Stimulated activated CD4-positive, alpha-beta T cell treated with anti-CD3 and anti-CD28 coated beads, TNF-alpha, amount 100 ng/mL, for 4 hours (primary cell): ENCODE data around the gene KRT39.

Experiments used
- DNase-seq, 3 experiments: peaks; one replicate each; pipeline ENCODE4 v3.0.0-alpha.2; 2020; ENCODE audit warnings: low read depth in 3 of 3

The KRT39 gene

GRCh38 chr17:40980596-40980995, 13.8 kb upstream of the KRT39 start:
- no peak for DNase-seq

DNA sequence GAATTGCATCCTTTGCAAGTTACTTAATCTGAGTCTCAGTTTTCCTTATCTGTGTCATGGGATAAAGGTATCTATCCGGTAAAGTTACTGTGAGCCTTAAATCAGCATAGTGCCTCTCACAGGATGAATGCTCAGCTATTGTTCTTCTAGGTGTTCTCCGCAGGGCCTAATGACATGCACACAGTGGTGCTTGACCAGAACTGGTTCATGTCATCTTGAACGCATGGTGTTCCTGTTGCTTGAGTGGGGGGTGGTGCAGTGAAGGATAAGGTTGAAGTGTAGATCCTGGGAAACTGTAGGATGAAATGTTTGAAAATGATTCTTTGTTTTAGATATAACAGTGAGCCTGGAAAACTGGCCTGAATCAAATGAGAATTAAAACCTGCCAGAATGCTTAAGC, 13.4 kb upstream of the KRT39 start:
- DNase-seq: no peak

- no peak for DNase-seq
These were observed 11.9 kb upstream of the KRT39 start for GRCh38 chr17:40978575-40979151.

DNA sequence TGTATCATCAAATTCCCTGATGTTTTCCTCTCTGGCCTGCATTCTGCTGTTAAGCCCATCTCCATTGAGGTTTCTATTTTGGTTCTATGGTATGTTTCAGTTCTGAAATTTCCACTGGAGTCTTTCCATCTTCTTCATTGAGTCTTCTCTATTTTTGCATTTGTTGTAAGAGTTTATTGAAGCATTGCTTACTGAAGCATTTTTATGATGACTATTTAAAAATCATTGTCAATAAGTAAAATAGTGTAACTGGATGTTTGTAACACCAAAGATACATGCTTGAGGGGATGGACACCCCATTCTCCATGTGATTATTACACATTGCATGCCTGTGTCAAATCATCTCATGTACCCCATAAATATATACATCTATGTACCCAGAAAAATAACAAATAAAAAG, 8.8 kb upstream of the KRT39 start:
- no peak for DNase-seq

DNA sequence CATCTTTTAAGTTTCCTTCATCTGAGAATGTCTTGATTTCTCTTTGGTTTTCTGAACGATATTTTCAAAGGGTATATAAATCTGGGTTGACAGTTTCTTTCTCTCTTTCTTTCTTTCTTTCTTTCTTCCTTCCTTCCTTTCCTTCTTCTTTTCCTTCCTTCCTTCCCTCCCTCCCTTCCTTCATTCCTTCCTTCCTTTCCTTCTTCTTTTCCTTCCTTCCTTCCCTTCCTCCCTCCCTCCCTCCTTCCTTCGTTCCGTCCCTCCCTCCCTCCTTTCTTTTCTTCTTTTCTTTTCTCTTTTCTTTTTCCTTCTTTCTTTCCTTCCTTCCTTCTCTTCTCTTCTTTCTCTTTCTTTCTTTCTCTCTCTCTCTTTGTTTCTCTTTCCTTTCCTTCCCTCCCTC, 7.6 kb upstream of the KRT39 start:
- DNase-seq: no peak

- DNase-seq: no peak
These were observed 834 bp upstream of the KRT39 start for GRCh38 chr17:40967582-40967981.

- no peak for DNase-seq
These were observed 2.9 kb downstream of the KRT39 start for GRCh38 chr17:40963838-40964237.

GRCh38 chr17:40962059-40962561, 4.6 kb downstream of the KRT39 start:
- no peak for DNase-seq

GRCh38 chr17:40961591-40961990, 5.2 kb downstream of the KRT39 start:
- no peak for DNase-seq

- DNase-seq: no peak
These were observed 6.6 kb downstream of the KRT39 start for GRCh38 chr17:40960144-40960543.

GRCh38 chr17:40958086-40958953, 8.4 kb downstream of the KRT39 start:
- DNase-seq: no peak

DNA sequence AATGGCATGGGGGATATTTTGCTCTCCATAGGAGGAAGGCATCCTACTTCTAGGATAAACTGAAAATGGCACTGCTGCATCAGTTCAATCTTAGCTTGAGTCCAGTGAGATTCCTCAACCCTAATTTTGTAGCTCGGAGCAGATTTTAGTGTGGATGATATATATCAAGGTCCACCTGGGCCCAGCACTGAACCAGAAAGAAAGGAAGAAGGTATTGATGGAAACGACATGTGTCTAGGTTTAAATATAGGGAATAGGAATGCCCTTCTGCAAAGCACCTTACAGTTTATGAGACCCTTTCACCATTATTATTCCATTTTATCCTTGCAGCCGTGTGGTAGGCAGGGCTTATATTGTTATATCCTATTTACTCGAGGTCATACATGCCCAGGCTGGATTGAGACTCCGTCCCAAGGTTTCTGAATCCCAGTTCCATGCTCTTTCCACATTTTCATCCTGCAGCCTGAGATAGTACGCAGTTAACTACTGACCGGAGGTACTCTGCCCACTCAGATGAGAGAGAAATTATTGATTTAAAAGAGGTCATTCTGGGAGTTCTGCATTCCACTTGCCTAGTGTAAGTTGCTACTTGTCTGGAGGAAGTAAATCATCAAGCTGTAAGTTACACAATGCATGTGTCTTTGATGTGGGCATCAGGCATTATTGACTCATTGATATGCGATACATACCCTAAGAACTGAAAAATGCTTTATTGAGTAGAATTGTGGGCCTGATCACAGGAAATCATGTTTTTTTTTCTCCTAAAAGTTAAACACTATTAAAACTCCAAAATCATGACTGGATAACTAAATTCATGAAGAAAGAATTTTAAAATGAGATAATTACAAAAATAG, 10.1 kb downstream of the KRT39 start:
- DNase-seq: no peak

- no peak for DNase-seq
These were observed 12.9 kb downstream of the KRT39 start for GRCh38 chr17:40953881-40954280.

DNA sequence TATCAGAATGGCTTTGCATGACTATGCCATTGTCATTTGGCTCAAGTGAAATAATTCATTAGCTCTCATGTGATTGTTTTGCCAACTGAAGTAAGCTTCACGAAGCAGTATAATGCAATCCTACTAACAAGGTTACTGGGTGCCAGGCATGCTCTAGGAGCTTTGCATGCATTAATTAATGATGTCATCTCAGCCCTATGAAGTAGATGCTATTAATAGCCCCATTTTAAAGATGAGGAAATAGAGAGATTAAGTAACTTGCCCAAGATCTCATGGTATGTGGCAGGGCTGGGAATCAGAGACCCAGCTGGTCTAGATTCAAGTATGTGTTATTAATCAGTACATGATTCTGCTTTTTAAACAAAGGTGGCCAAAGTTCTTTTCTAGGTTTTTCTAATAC, 14.1 kb downstream of the KRT39 start:
- DNase-seq: no peak

DNA sequence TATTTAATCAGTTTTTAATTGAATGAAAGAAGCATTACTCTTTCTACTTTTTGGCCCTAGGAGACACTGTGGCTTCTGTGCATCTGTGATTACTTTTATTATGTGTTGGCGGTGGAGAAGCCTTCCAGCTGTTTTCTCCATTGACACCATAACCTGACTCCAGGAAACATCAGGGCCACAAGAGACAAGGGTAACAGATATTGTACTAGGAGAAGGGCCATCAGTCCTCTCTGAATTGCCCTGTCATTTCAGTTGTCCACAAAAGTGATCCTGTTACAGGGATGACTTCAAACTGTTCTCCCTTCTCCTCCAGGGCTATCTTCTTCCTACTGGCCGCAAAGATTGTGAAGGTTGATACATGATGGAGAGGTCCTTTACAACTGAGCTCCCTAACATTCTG, 14.6 kb downstream of the KRT39 start:
- no peak for DNase-seq

GRCh38 chr17:40951011-40951622, 15.6 kb downstream of the KRT39 start:
- no peak for DNase-seq

- no peak for DNase-seq
These were observed 16.6 kb downstream of the KRT39 start for GRCh38 chr17:40950176-40950575.

GRCh38 chr17:40949418-40949817, 17.3 kb downstream of the KRT39 start:
- DNase-seq: no peak

DNA sequence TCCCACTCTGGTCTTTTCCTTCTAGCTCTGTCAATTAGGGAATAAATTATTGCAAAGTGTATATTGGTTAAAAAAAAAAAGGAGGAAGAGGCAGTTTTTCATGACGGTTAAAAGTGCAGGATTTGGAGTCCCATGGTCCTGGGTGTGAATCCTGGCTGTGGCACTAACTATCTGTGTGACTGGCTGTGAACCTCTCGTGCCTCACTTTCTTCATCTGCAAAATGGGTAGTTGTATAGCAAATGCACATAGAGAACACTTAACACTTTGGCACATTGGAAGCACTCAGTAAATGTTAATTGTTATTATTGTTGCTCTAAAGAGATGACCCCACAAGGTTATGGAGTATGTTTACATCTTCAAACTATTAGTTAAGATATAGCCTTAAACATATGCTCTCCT, 18.8 kb downstream of the KRT39 start:
- DNase-seq: no peak

- no peak for DNase-seq
These were observed 21.3 kb downstream of the KRT39 start for GRCh38 chr17:40945414-40945813.

DNA sequence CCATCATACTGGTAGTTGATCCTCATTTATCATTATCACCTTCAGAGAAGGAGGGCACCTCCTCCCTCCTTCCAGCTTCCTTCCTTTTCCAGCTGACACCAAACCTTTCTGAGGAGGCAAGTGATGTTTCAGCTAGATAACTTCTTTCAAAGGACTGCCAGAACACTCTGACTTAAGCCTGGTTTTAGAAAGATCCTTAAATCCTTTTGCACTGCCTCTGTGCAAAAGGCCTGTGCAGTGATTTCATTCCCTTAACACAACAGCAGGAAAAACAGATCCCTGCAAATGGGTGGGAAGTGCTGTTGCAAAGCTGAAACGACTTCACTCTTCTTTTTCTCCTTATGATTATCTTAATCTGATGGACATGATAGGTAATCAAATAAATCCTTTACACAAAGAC, 22.2 kb downstream of the KRT39 start:
- DNase-seq: no peak

- no peak for DNase-seq
These were observed 24.2 kb downstream of the KRT39 start for GRCh38 chr17:40942553-40942952.
